CD4-positive, alpha-beta T cell treated with Interleukin-17A for 4 hours (primary cell): ENCODE results near the gene RAB36.

Experiments
- DNase-seq: peaks from one replicate; pipeline ENCODE4 v3.0.0-alpha.2; 2020; ENCODE audit warnings: mixed read lengths

The RAB36 gene

DNA sequence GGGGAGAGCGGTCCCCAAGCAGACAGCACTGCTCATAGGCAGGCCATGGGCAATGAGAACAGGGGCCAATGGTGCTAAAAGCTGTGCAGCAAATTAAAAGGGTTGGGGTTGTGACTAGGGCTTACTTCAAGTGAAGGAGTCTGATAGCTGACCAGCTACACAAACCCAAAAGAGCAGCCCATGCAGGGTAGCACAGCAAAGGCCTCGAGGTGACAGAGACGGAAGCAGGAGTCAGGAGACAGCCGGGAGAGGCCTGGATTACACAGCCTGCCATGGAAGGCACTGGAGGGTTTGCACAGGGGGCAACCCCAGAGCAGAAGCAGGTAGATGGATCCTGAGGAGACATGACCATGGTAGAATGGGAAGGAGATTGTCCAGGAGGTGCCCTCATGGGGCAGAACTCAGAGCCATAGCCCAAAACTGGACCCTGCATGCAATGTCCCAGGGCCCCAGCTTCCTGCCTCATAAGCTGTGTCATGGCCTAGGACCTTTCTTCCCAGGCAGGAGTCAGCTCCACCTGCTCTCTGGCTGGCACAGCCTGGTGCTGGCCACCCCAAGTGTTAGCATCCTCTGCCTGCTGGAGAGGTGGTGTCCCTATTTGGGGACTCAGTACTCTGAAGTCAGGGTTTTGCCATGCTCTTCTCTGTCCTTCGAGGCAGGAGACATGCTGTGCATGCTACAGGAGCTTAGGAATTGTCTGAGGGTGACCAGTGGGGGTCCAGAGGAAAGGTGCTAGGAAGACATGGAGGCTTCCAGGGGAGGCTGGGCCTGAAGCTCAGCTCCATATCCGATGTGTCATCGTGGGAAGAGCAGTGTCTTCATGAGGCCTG is 36.8 kb upstream of the RAB36 start:
- no peak for DNase-seq

DNA sequence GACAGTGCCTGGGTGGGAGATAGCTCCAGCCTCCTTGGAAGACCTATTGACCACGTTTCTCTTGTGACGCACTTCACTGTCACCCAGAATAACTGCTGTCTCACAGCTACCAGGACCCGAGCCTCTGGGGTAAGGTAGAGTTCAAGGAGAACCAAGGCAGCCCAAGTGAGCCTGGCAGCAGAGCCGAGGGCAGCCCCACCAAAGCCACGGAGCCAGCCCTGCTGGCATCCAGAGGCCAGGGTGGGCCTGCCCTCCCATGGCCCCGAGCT is 36.3 kb upstream of the RAB36 start:
- no peak for DNase-seq

DNA sequence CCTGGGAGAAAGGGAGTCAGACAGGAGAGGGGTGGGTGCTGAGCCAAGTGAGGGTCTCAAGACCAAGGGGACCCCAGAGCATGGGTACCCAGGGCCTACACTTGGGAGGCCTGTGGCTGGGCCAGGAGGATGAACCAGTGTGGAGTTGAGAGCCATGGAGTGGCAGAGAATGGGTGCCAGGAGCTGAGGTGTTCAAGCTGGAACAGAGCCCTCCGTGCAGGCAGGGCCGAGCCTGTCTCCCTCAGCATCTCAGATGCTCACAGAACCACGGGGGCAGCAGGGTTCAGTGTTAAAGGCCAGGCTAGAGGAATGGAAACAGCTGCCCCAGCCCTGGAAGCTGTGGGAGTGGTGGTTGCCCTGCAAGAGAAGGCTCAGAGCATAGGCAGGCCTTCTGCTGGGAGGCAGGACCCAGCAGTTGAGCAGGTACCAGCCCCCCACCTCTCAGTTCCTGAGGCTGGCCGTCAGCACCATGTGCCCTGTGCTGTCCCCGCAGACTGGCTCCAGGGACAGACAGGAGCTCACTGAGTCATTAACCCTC is 35.8 kb upstream of the RAB36 start:
- no peak for DNase-seq

DNA sequence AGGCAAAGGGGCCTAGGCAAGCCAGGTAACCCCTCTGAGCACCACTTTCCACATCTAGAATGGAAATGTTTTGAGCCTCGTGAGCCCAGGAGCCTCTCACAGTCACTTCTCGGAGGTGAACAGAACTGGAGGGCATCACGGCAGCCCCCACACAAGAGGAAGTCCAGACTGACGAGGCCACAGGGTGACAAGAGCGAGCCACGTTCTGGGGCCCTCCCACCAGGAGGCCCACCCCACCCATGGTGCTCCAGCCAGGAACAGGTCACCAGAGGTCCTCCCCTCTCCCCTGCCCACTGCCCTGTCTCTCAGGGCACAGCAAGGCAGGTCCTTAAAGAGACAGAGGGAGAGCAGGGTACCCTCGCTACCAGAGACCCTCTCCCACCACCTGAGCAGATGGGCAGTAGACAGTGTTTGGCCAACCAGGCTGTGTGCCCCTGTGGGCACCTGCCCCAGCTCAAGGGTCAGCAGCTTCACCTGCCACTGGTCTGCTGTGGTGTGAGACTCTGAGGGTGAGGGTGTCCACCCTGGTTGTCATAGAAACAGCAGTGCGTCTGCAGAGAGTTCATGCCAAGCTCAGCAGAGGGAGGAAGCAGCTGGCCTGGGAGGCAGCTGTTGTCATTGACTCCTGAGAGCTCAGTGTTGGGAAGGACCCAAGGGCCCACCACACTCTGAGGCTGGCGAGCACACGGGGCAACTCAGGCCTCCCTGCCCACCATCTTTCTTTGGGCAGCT is 34.9 kb upstream of the RAB36 start:
- no peak for DNase-seq

DNA sequence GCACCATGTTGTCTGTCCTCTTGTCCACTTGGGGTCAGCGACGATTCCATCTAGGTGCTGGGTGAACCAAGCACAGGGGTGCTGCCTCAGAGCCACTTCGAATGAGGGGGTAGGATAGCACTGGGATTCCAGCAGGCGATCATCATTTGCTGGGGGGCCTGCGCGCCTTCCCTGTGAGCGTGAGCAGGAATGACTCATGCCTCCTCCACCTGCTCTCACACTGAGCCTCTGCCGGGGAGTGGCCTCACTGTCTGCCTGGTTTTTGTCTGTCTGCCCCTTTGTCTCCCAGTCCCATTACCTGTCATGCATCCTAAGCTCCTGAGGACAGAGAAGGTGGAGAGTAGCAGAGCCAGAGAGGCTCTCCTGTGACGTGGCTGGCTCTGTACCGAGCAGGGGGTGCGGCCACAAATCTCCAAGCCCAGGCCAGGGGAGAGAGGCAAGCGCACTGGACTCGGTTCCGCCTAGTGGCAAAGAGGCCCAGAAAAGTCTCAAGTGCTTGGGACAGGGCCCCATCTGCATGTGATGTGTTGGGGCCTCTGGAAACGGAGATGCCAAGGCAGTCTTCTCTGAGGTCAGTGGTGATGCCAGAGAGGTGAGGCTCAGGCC is 34.3 kb upstream of the RAB36 start:
- DNase-seq = no peak

DNA sequence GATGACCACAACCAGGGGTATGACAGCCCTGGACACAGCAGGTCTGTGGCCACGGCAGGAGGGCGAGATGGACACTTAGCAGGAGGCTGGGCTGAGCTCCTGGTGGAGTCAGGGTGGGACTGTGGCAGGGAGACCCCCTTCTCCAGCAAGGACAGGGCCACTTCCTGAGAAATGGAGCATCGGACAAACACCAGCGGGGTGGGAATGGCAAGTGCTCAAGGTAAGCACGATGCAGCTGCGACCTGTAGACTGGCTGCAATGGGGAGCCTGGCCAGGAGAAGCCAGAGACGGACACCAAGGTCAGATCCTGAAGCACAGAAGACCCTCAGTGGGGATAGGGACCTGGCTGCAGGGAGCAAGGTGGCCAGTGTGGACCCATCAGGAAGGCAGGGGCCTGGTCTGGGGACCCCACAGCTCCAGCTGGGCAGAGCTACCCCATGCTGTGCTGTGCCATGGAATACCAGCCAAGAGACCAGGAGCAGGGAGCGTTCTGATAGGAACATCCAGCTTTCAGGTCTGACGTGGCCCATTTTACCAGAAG is 32.7 kb upstream of the RAB36 start:
- DNase-seq = no peak

GRCh38 chr22:23113067-23113846 is 32.0 kb upstream of the RAB36 start:
- DNase-seq = no peak

DNA sequence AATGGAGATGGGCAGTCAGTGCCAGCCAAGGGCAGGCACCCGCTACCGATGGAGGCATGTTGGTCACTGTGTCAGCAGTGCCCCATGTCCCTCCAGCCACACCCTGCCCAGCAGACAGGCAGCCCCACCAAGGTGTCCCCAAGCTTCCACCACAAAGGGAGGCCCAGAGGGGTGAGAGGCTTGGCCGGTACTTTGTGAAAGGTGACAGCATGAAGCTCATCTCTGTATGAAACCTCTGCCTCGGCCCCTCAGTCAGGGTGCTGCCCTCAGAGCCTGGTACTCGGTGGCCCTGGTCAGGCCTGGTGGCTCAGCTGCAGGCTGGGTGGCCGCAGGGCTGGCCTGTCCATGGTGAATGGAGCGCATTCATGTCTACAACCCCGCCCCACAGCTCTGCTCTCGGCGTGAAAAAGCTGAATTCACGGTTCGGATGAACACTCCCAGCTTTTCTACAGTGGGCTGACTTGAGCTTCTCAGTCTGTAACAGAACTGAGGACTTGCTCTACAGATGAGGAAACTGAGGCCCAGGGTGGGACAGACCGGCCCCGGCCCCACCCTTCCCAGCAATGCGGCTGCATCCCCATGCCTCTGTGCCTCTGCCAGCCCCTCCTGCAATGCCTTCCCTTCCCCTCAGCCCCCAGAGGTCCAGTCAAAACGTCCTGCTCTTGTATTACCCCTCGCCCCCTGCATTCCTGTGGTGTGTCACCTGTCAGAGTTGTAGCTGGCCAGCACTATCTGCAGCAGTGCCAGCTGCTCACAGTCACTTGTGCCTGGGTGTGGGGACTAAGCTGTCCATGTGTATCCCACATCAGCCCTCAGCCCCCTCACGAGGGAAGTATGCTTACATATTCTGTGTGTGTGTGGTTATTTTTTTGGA is 31.2 kb upstream of the RAB36 start:
- no peak for DNase-seq

- DNase-seq = no peak
Observed at GRCh38 chr22:23114721-23115020, 30.6 kb upstream of the RAB36 start.

GRCh38 chr22:23115369-23115768 is 29.9 kb upstream of the RAB36 start:
- no peak for DNase-seq

DNA sequence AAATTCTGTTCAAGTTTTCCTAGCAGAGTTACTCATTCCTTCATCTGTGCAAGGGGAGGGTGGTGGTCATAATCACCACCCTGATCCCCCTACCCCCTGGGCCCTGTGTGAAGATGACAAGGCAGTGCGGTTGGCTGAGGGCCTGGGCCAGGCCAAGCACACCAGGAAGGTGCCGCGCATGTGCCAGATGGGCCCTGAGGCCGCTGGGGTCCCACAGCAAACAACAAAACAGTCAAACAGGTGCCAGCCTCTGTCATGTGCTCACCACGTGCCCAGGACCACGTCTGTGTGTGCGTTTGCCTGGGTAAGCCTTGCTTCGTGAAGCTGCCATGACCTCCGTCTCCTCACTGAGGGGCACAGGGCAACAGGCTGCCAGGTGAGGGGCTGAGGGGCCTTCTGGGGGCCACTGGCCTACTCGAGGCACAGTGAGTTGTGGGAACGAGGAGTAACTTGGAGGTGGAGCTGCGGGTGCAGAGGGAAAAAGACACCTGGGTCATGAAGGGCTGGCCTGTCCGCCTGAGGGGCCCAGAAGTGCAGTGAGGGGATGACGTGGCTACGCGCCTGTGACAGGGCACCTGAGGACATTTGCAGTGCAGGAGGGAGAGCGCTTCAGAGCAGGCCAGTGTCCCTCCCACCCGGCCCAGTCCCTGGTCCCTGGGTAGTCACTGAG is 29.3 kb upstream of the RAB36 start:
- DNase-seq = no peak

- no peak for DNase-seq
Observed at GRCh38 chr22:23116506-23117263, 28.6 kb upstream of the RAB36 start.

DNA sequence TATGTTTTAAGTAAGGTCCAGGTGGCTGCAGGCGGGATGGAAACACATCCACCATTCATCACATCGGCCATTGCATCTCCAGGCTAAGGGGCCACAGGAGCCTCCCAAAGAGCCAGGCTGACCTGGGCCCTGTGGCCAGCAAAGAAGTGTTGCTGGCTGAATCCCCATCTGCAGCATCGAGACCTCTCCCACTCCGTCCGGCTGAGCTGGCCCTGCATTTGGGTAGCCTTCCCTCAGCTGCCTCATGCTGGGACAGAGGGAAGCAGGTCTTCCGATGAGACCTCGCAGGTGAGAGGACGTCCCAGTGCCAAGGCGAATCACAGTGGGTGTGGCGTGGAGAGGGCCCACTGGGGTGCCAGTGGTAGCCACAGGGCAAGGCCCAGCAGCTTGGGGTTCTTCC is 28.0 kb upstream of the RAB36 start:
- DNase-seq = no peak

- no peak for DNase-seq
Observed at GRCh38 chr22:23117891-23118646, 27.2 kb upstream of the RAB36 start.

DNA sequence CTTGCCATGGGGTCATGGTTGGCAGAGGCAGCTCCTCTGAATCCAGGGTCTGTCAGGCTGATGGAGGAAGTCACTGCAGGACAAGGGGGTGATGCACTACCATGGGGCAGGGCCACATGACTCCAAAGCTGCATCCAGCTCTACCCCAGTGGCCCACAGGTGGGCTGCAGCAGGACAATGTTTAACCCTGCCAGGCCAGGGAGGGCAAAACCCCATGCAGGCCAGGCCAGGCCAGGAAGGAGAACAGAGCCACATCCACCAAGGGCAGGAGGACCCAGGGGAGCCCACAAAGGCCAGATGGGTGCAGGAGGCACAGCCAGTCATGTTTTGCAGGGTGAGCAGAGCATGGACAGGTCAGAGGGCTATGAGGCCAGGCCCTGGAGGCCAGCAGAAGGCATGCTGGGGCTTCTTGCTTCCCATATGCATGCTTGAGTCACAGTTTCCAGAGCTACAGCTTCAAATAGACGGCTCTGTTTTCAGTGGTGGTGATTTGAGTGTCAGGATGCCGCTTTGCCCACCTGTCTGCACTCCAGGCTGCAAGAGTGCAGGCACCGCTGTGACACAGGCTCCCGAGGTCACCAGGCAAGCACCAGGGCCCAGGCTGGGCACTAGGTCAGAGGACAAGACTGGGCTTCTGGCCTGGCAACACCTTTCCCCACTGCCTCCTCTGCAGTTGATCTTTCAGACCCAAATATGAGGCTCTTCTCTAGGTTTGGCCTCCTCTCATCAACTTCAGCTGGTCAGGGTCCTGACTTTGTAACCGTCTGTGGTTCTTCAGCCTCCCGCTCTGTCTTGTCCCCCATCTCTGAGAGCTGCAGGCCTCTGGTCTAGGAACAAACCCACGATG is 26.4 kb upstream of the RAB36 start:
- no peak for DNase-seq

DNA sequence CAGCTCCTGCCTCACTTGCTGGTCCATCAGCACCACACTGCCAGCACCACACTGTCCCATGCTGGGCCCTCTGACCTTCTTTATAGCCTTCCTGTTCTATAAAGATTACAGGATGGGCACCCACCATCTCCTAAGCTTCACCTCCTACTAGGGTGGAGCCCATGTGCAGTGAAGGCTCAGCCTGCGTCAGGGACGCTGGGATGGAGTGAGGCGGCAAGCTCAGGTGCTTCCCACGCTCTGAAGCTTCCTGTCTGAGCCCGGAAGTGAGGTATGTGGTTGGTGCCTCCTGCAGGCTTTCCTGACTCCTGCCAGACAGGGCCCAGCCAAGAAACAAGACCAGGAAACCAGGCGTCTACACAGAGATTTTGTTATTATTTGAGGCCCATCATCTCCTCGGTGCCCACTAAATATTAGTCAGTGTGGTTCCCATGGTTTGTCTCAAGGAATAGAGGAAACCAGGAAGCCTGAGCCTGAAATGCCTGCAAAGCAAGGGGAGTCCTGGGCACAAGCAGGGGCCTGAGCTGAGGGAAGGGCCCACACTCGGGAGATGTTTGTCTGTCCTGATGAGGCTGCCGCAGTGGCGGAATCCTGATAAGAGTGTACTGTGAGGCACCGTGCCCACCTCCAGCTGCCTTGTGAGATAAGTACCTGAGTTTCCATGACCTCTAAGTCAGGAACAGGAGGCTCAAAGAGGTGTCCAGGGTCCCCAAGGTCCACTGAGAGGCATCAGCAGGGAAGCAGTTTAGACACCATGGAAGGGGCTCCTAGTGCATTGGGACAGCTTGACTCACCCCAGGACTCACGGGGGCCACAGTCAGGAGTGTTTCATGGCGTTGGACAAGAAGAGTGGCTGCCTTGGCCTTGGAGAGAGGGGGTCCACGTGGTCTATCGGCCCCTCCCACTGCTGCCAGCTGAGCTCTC is 25.5 kb upstream of the RAB36 start:
- DNase-seq = peak; percentile 72

- no peak for DNase-seq
Observed at GRCh38 chr22:23120415-23120899, 24.8 kb upstream of the RAB36 start.

DNA sequence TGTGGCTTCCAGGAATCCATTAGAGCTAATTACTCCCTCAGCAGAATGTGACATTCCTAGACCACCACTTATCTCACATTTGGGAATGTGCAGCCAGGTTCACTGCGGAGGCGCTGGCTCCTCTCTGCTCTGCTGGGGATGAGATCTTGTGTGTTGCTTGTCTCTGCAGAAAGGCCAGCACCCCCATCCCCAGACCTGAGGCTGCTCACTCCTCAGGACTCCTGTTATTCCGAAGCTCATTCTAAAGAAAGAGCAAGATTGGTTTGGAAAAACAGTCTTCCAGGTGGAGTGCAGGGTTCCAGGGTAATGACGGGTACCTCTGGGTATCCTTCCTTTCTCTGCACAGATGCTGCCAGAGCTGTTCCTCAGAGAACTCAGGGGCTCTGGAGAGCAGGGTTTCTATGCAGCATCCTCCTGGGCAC is 24.3 kb upstream of the RAB36 start:
- no peak for DNase-seq
